ENCODE measurements around the gene TMED4. TPM values are rescaled to one million over a fixed set of nuclear protein-coding genes. Genes with fewer than 3 reads are reported as not detected.
A peak's percentile ranks its signal among the peaks of the same experiment; 100 is the strongest.

The TMED4 gene
- total and polyA plus RNA-seq, 8 donors: 32.3 to 55.9 (median 47.0) TPM

- DNase-seq: no peak
- 87 to 90% methylated on average over 12 of the region's 12 CpGs for WGBS, 2 donors
- intact Hi-C loops (cut with DNase I): no loop called here
Observed at GRCh38 chr7:44616545-44616944, 34.5 kb upstream of the TMED4 start.

GRCh38 chr7:44615793-44616192 is 33.8 kb upstream of the TMED4 start:
- no peaks in the 10 kb centered on the region for H3K27me3 ChIP-seq
- no peak overlapping the region for H3K4me3 ChIP-seq
- TF ChIP-seq CTCF (IDR thresholded peaks at IDR 0.05): no peak
- H3K36me3 ChIP-seq: no peaks in the 10 kb centered on the region
- 83 to 92% methylated on average over 5 of the region's 5 CpGs for WGBS, 2 donors
- FAIRE-seq: no peak
- H3K27ac ChIP-seq: peak overlapping the region in 1 of 4 donors; percentile 30
- DNase-seq: no peak
- H3K4me1 ChIP-seq: peaks cover 0 to 21% (median 0%) of the 10 kb centered on the region in 3 donors
- H3K9me3 ChIP-seq: no peaks in the 10 kb centered on the region
- intact Hi-C loops (cut with DNase I): no loop called here
- no peak for ATAC-seq

More at GRCh38 chr7:44616545-44616944, 34.5 kb upstream of the TMED4 start:
- no peak for FAIRE-seq
- Histone ChIP-seq H3K4me1 (peaks cover 0 to 21% (median 0%) of the 10 kb centered on the region in 3 donors), H3K4me3 (no peak overlapping the region), H3K27ac (no peak overlapping the region), H3K9me3 (no peaks in the 10 kb centered on the region), H3K36me3 (no peaks in the 10 kb centered on the region), H3K27me3 (no peaks in the 10 kb centered on the region)
- TF ChIP-seq CTCF (IDR thresholded peaks at IDR 0.05): no peak
- no peak for ATAC-seq

GRCh38 chr7:44615149-44615611 is 33.1 kb upstream of the TMED4 start:
- ATAC-seq (peak in 3 of 4 donors; percentile 49 to 81 (median 75)), FAIRE-seq (no peak), DNase-seq (no peak)
- intact Hi-C loops (cut with DNase I): no loop called here
- H3K36me3 ChIP-seq: no peaks in the 10 kb centered on the region
- H3K4me3 ChIP-seq: no peak overlapping the region
- no peaks in the 10 kb centered on the region for H3K9me3 ChIP-seq
- H3K4me1 ChIP-seq: peaks cover 0 to 21% (median 0%) of the 10 kb centered on the region in 3 donors
- H3K27ac ChIP-seq: peak overlapping the region in 1 of 4 donors; percentile 30
- WGBS, 2 donors: 50 to 59% methylated on average over 2 of the region's 2 CpGs
- no peaks in the 10 kb centered on the region for H3K27me3 ChIP-seq
- no peak for TF ChIP-seq CTCF (IDR thresholded peaks at IDR 0.05)

GRCh38 chr7:44609829-44610228 is 27.8 kb upstream of the TMED4 start:
- no peak for TF ChIP-seq CTCF (IDR thresholded peaks at IDR 0.05)
- ATAC-seq (no peak), FAIRE-seq (no peak), DNase-seq (no peak)
- Histone ChIP-seq H3K27me3 (no peaks in the 10 kb centered on the region), H3K27ac (no peak overlapping the region), H3K4me3 (no peak overlapping the region), H3K9me3 (no peaks in the 10 kb centered on the region), H3K36me3 (no peaks in the 10 kb centered on the region), H3K4me1 (peaks cover 0 to 7% (median 0%) of the 10 kb centered on the region in 3 donors)
- WGBS, 2 donors: 87 to 93% methylated on average over 3 of the region's 3 CpGs
- intact Hi-C loops (cut with DNase I): no loop called here

- DNase-seq (no peak), FAIRE-seq (no peak), ATAC-seq (no peak)
- H3K9me3 ChIP-seq: no peaks in the 10 kb centered on the region
- no peak for TF ChIP-seq CTCF (IDR thresholded peaks at IDR 0.05)
- intact Hi-C loops (cut with DNase I): no loop called here
- no peak overlapping the region for H3K4me3 ChIP-seq
- no peaks in the 10 kb centered on the region for H3K36me3 ChIP-seq
- no peak overlapping the region for H3K27ac ChIP-seq
- H3K4me1 ChIP-seq: peaks cover 0 to 7% (median 0%) of the 10 kb centered on the region in 3 donors
- H3K27me3 ChIP-seq: no peaks in the 10 kb centered on the region
- WGBS, 2 donors: 86 to 87% methylated on average over 14 of the region's 14 CpGs
Observed at GRCh38 chr7:44608916-44609648, 27.1 kb upstream of the TMED4 start.

All from pancreas (tissue), 10 donors.